GM21786 (cell line): ENCODE results near the gene LRFN5.
"Not testable (repeated sequence)": the region's sequence is repeated elsewhere in the genome, so short reads cannot be mapped to it uniquely, and the experiment has no call there.

Experiments
- ATAC-seq: cut with Tn5 transposase; IDR thresholded peaks from one replicate; pipeline ENCODE4 v1.9.1; 2021; ENCODE audit not compliant: unreplicated experiment

LRFN5 gene

GRCh38 chr14:41878321-41878720 is 271.6 kb downstream of the LRFN5 start:
- ATAC-seq = no peak

GRCh38 chr14:41891624-41892023 is 284.9 kb downstream of the LRFN5 start:
- no peak for ATAC-seq

GRCh38 chr14:41899416-41899815 is 292.7 kb downstream of the LRFN5 start:
- ATAC-seq = no peak

- ATAC-seq = no peak
These were observed 294.0 kb downstream of the LRFN5 start for GRCh38 chr14:41900644-41901043.

- no peak for ATAC-seq
These were observed 294.4 kb downstream of the LRFN5 start for GRCh38 chr14:41901089-41901488.

- ATAC-seq = no peak
These were observed 298.8 kb downstream of the LRFN5 start for GRCh38 chr14:41905394-41905964.

- not testable (repeated sequence) for ATAC-seq
These were observed 304.5 kb downstream of the LRFN5 start for GRCh38 chr14:41911155-41911554.

- ATAC-seq = no peak
These were observed 306.7 kb downstream of the LRFN5 start for GRCh38 chr14:41913398-41913797.

- no peak for ATAC-seq
These were observed 309.1 kb downstream of the LRFN5 start for GRCh38 chr14:41915732-41916131.

- no peak for ATAC-seq
These were observed 309.6 kb downstream of the LRFN5 start for GRCh38 chr14:41916313-41916712.

- no peak for ATAC-seq
These were observed 318.7 kb downstream of the LRFN5 start for GRCh38 chr14:41925409-41925808.

GRCh38 chr14:41950428-41951151 is 343.9 kb downstream of the LRFN5 start:
- no peak for ATAC-seq
